ENCODE data around the gene CCNT2.
"Not testable (repeated sequence)": the region's sequence is repeated elsewhere in the genome, so short reads cannot be mapped to it uniquely, and the experiment has no call there.

CCNT2 gene

GRCh38 chr2:134919341-134920210 lies 954 bp downstream of the CCNT2 start:
- peak in 1 of 2 experiments; percentile 18 for DNase-seq

GRCh38 chr2:134924912-134925311 lies 6.3 kb downstream of the CCNT2 start:
- no peak for DNase-seq

- DNase-seq: no peak
Measured at GRCh38 chr2:134926231-134926931, 7.8 kb downstream of the CCNT2 start.

- DNase-seq: no peak
Measured at GRCh38 chr2:134927195-134927594, 8.6 kb downstream of the CCNT2 start.

GRCh38 chr2:134932864-134933526 lies 14.4 kb downstream of the CCNT2 start:
- no peak for DNase-seq

GRCh38 chr2:134933732-134934131 lies 15.1 kb downstream of the CCNT2 start:
- no peak for DNase-seq

- no peak for DNase-seq
Measured at GRCh38 chr2:134934150-134934549, 15.5 kb downstream of the CCNT2 start.

GRCh38 chr2:134934641-134935040 lies 16.0 kb downstream of the CCNT2 start:
- no peak for DNase-seq

- DNase-seq: no peak
Measured at GRCh38 chr2:134936691-134937090, 18.1 kb downstream of the CCNT2 start.

GRCh38 chr2:134943540-134943939 lies 24.9 kb downstream of the CCNT2 start:
- DNase-seq: no peak

- DNase-seq: no peak
Measured at GRCh38 chr2:134944975-134945374, 26.4 kb downstream of the CCNT2 start.

- DNase-seq: no peak
Measured at GRCh38 chr2:134946073-134946472, 27.5 kb downstream of the CCNT2 start.

- no peak for DNase-seq
Measured at GRCh38 chr2:134949981-134950708, 31.5 kb downstream of the CCNT2 start.

- no peak for DNase-seq
Measured at GRCh38 chr2:134950886-134951285, 32.3 kb downstream of the CCNT2 start.

- DNase-seq: no peak
Measured at GRCh38 chr2:134952608-134953007, 34.0 kb downstream of the CCNT2 start.

GRCh38 chr2:134954065-134954464 lies 35.4 kb downstream of the CCNT2 start:
- DNase-seq: no peak

- no peak for DNase-seq
Measured at GRCh38 chr2:134955744-134956143, 37.1 kb downstream of the CCNT2 start.

GRCh38 chr2:134957477-134957876 lies 38.9 kb downstream of the CCNT2 start:
- DNase-seq: no peak

GRCh38 chr2:134967166-134967565 lies 48.5 kb downstream of the CCNT2 start:
- not testable (repeated sequence) for DNase-seq

- DNase-seq: no peak
Measured at GRCh38 chr2:134973241-134974138, 54.9 kb downstream of the CCNT2 start.

- no peak for DNase-seq
Measured at GRCh38 chr2:134975281-134976009, 56.8 kb downstream of the CCNT2 start.
